ENCODE measurements around the gene NFATC4. TPM values are rescaled to one million over a fixed set of nuclear protein-coding genes. Genes with fewer than 3 reads are reported as not detected.

NFATC4 gene
- total RNA-seq, 1 donor from 2014 or later = 56.6 TPM

GRCh38 chr14:24378981-24379906 is 11.3 kb downstream of the NFATC4 start:
- TF ChIP-seq CTCF (IDR thresholded peaks at IDR 0.05; ENCODE audit: unreplicated experiment) = no peak
- no peak for DNase-seq (ENCODE audit: low spot score, unreplicated experiment)
- Mint-ChIP-seq H3K4me3 (ENCODE audit: low read depth) (no peak overlapping the region), H3K27me3 (peaks cover 7% of the 10 kb centered on the region), H3K4me1 (ENCODE audit: low read depth) (peaks cover 8% of the 10 kb centered on the region), H3K9me3 (ENCODE audit: low read depth) (no peaks in the 10 kb centered on the region), H3K36me3 (ENCODE audit: insufficient read depth) (no peaks in the 10 kb centered on the region), H3K27ac (no peak overlapping the region)

- Mint-ChIP-seq H3K36me3 (ENCODE audit: insufficient read depth) (no peaks in the 10 kb centered on the region), H3K27ac (no peak overlapping the region), H3K27me3 (peaks cover 8% of the 10 kb centered on the region), H3K4me1 (ENCODE audit: low read depth) (peaks cover 8% of the 10 kb centered on the region), H3K9me3 (ENCODE audit: low read depth) (no peaks in the 10 kb centered on the region), H3K4me3 (ENCODE audit: low read depth) (no peak overlapping the region)
- no peak for DNase-seq (ENCODE audit: low spot score, unreplicated experiment)
- no peak for TF ChIP-seq CTCF (IDR thresholded peaks at IDR 0.05; ENCODE audit: unreplicated experiment)
These were observed 12.1 kb downstream of the NFATC4 start for GRCh38 chr14:24379907-24380730.

- DNase-seq (ENCODE audit: low spot score, unreplicated experiment) = no peak
- H3K4me3 Mint-ChIP-seq (ENCODE audit: low read depth) = no peak overlapping the region
- H3K9me3 Mint-ChIP-seq (ENCODE audit: low read depth) = no peaks in the 10 kb centered on the region
- no peaks in the 10 kb centered on the region for H3K36me3 Mint-ChIP-seq (ENCODE audit: insufficient read depth)
- H3K27me3 Mint-ChIP-seq = peaks cover 11% of the 10 kb centered on the region
- H3K27ac Mint-ChIP-seq = no peak overlapping the region
- no peak for TF ChIP-seq CTCF (IDR thresholded peaks at IDR 0.05; ENCODE audit: unreplicated experiment)
- peaks cover 8% of the 10 kb centered on the region for H3K4me1 Mint-ChIP-seq (ENCODE audit: low read depth)
These were observed 13.5 kb downstream of the NFATC4 start for GRCh38 chr14:24381363-24382063.

- Mint-ChIP-seq H3K27me3 (peaks cover 11% of the 10 kb centered on the region), H3K36me3 (ENCODE audit: insufficient read depth) (no peaks in the 10 kb centered on the region), H3K27ac (no peak overlapping the region), H3K9me3 (ENCODE audit: low read depth) (no peaks in the 10 kb centered on the region), H3K4me1 (ENCODE audit: low read depth) (peaks cover 12% of the 10 kb centered on the region), H3K4me3 (ENCODE audit: low read depth) (no peak overlapping the region)
- TF ChIP-seq CTCF (IDR thresholded peaks at IDR 0.05; ENCODE audit: unreplicated experiment) = no peak
- DNase-seq (ENCODE audit: low spot score, unreplicated experiment) = no peak
These were observed 14.0 kb downstream of the NFATC4 start for GRCh38 chr14:24382064-24382371.

GRCh38 chr14:24384169-24384568 is 16.2 kb downstream of the NFATC4 start:
- peaks cover 12% of the 10 kb centered on the region for H3K4me1 Mint-ChIP-seq (ENCODE audit: low read depth)
- H3K27me3 Mint-ChIP-seq = peaks cover 26% of the 10 kb centered on the region
- no peaks in the 10 kb centered on the region for H3K36me3 Mint-ChIP-seq (ENCODE audit: insufficient read depth)
- no peak overlapping the region for H3K4me3 Mint-ChIP-seq (ENCODE audit: low read depth)
- no peak for TF ChIP-seq CTCF (IDR thresholded peaks at IDR 0.05; ENCODE audit: unreplicated experiment)
- DNase-seq (ENCODE audit: low spot score, unreplicated experiment) = no peak
- H3K9me3 Mint-ChIP-seq (ENCODE audit: low read depth) = no peaks in the 10 kb centered on the region
- no peak overlapping the region for H3K27ac Mint-ChIP-seq
